NCI-H2227 (cell line): ENCODE measurements around the gene ZBTB46.
A peak's percentile ranks its signal among the peaks of the same experiment; 100 is the strongest.

Experiments
- DNase-seq: peaks from one replicate; lab custom pipeline; 2025; ENCODE audit not compliant: unreplicated experiment; lab: John Stamatoyannopoulos, UW

Gene ZBTB46

DNA sequence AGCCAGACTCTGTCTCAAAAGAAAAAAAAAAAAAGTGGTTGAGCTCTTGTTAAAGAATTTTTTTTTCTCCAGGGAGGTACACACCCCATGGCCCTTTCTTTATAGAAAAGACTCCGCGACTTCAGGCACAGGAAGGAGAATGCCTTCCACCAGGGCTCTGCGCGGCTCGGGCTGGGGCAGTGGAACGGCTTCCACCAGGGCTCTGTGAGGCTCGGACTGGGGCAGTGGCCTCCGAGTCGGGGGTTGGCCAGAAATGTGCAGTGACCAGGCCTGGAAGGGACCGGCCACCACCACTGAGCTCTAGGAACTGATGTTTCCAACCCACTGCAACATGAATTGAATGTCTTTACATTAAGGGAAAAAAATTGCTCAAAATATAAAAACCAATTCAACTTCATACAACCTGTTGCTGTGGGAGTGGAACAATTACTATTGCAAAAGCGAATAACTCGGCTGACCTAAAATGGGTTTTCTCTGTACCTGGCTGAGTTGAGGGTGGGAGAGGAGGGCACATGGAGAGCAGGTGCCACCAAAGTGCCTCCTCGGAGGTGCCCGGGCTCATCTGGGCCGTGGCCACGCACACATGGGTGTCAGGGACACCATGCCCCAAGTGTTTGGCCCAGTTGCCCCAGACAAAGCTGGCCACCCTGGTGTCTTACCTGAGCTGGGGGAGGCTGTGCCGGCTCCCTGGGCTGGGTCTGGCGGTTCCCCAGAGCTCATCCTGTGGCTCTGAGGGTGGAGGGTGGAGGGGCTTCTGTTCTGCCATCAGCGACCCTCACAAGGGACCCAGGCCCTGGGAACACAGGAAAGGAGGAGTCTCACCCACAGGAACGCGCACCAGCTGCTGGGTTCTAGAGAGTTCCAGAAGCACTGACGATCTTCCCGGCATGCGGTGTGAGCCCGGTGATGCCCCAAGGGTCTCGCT, 62.2 kb downstream of the ZBTB46 start:
- no peak for DNase-seq

DNA sequence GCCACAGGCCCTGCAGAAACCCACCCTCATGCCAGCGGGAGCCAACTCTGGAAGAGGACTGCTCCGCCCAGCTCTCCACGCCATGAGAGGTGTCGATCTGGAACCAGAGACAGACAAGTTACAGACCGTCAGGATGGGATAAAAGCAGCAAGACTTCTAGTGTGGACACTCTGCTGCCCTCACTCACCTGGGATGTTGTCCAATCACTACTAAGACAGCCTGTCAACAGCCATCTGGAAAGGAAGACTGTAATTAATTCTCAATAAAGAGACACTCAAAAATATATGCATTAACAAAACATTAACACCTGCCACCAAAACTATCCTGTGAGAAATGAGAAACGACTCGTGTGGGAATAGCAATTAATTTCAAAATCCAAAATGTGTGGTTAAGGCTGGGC, 63.2 kb downstream of the ZBTB46 start:
- no peak for DNase-seq

DNA sequence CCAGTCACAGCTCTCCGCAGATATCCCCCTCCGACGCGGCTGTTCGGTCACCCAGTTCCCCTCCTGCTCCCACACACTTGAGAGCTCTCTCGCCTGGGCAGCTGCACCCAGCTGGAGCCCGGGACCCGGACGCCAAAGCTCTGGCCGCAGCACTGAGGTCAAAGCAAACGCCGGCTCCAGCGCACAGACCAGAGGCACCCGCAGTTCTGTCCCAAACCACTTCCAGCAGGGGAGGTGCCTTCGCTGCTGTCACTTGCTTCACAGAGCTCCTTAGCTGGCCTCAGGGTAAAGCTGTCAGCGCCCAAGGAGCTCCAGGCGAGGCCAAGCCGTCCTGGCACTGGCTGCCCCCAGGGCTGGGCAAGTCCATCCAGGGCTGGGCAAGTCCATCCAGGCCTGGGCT, 63.6 kb downstream of the ZBTB46 start:
- DNase-seq: no peak

DNA sequence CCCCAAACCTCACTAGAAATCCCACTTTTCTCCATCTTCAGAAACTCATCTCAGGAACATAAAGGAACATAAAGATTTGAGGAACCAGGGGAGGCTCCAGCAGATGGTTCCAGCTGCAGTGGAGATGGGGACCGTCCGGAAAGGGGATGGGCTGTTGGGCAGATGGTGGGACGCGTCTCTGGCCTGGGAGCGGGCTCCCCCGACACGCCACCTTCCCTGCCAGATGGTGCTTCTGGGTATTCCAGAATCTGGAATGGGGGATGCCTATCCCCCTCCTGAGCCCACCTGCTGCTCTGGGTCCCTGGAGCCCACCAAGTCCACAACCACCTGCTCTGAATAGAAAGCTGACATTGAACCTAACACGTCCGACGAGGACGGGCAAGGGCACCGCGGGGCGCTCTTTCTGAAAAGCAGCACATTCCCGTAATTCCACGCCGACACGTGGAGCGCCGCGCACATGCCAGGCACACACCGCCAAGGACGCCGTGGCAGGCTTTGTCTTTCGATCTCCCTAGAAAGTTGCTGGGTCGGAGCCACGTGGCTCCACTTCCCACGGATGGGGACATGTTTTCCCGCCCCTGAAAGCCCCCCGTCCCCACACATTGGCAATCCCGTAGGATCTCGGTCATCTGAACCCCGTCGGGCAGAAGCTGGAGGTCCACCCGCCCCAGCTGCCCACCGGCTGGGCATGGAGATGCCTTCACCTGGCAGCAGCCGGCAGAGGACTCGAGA, 64.2 kb downstream of the ZBTB46 start:
- no peak for DNase-seq

DNA sequence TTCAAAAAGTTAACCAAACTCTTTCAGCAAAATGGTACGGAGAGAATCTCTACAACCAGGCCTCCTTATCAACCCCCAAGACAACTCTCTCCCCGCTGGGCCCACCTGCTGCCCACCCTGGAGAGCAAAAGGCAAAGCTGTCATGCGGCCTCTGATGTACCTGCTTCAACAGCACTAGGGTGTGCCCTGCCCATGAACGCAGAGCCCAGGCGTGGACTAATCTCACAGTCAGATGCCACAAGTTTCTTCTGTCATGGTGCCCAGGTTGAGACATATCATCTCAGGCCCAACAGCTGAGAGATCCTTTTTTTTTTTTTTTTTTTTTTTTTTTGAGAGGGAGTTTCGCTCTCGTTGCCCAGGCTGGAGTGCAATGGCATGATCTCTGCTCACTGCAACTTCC, 65.2 kb downstream of the ZBTB46 start:
- DNase-seq: no peak

DNA sequence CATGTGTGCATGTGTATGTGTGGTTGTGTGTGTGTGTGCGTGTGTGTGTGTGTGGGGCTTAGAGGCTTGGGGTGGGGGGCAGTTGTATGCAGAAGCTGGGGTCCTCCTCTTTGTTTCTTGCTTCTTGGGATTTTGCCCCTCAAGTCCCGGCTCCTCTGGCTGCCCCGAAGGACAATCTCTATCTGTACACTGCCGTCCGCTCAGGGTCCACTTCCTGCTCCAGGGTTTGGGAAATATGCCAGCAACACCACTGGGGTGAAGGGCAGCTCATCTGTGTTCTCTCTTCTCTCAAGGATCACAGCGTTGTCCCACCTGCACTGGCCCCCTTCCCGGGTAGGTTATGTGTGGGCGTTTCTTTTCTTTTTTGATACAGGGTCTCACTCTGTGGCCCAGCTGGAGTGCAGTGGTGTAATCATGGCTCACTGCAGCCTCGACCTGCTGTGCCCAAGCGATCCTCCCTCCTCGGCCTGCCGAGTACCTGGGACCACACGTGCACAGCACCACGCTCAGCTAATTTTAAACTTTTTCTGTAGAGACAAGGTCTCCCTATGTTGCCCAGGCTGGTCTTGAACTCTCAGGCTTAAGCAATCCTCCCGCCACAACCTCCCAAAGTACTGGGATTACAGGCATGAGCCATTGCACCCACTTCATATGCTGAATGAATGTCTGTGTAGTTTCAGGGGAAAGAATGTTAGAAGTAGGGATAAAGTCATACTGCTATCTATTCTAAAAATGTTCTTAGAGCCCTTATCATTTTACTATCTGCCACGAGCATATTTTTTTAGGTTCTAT, 65.8 kb downstream of the ZBTB46 start:
- DNase-seq: no peak

DNA sequence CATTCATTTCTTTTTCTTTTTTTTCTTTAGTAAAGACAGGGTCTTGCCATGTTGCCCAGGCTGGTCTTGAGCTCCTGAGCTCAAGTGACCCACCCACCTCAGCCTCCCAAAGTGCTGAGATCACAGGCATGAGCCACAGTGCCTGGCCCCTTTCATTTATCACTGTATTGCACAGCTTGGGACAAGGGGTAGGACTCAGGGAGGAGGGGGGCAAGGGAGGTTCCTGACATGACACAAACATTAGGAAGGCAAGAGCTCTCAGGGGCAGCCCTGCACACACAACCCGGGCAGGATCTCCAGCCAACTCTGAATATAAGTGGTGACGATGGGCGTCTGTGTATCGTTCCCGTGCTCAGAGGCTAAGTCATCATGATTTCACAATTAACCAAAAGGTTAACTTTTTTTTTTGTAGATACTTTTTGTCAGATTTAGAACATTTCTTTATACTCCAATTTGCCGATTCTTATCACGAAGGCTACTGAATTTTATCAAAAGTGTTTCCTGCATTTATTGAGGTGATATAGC, 71.6 kb downstream of the ZBTB46 start:
- DNase-seq: no peak

DNA sequence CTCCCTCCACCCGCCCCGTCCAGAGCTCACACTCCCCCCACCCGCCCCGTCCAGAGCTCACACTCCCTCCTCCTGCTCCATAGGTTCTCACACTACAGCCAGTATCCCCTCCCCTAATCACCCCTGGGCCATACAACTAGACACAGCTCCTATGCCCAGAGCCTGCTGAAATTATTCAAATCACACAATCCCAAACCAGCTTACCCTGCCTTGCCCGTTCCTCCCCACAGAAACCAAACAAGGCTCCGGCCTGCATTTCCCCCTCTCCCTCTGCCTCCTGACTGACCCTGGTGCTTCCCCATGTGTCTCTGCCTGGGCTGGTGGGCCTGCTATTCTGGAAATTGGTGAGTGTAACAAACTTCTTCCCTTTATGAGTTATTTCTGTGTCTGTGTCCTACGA, 72.9 kb downstream of the ZBTB46 start:
- no peak for DNase-seq

DNA sequence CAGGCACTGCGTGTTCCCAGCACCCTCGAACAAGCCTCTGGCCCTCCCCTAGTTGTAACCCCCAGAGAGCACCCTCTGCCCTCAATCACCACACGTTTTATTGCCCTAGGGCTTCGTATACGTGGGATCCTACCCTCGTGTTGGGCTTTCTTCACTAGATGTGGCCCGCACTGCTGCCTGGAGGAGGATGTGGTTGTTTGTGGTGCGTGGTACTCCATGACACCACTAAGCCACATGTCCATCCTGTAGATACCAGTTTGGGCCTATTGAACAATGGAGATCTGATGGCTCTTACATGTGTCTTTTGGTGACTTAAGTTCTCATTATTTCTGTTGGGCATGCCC, 74.4 kb downstream of the ZBTB46 start:
- no peak for DNase-seq

DNA sequence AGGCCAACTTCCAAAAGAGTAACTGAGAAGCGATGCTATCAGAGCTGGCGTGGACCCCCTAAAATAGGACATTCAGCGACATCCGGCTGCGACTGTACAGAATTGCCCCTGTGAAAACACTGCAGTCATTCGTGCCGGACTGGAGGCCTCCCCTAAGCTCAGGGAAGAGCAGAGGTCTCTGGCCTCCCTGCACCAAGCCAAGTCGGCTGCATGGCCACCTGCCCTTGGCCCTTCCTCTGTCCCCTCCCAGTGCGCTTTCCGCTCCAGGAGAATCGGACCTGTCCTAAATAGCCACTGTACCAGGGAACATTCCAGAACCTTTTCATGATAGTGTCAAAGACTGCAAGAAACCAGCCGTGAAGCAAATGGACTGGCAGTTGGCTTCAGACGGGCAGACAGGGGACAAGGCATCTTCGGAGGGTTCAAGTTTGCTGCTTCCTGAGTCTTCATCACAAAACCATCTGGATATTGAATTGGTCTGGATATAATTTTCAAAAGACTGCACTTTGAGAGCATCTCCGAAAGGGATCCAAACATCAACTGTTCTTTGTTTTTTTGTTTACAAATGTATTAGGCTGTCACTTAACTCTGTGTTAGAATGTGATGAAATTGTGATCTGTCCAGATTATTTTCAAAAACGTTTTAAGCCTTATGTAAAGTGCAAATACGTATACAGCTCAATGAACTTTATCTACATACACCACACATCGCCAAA, 75.0 kb downstream of the ZBTB46 start:
- DNase-seq: no peak

DNA sequence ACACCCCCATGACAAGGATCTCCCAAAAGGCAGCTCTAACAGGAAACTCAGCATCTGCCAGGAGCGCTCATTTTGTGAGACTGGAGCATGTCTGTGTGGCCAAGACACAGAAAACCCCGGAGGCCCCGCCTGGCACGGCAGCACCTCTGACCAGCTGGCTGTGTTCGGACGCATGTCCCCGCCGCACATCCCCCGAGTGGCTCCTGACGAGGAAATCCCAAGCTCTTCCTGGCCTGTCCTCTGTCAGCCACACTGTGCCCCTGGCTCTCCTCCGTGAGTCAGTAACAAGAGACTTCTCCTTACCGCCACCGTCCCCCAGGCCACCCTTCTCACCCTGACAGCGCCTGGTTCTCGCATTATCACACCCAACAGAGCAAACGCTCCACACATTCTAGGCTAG, 77.1 kb downstream of the ZBTB46 start:
- no peak for DNase-seq

DNA sequence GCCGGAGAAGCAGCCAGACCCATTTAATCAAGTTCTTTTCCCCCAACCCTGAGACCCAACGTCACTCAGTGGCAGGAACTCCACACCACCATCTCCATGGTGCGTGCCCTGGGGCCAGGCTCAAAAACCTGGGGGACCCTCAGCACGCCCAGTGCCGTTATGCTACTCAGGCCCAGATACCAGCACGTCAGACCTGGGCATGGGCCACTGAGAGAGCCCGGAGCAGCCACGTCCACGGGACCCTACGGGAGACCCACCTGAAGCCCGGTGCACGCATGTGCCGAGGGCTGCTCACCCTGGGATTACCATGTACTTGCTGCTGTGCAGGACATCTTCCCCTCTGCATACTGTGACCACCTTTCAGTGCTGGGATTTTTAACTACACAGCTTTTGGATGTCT, 77.7 kb downstream of the ZBTB46 start:
- no peak for DNase-seq

DNA sequence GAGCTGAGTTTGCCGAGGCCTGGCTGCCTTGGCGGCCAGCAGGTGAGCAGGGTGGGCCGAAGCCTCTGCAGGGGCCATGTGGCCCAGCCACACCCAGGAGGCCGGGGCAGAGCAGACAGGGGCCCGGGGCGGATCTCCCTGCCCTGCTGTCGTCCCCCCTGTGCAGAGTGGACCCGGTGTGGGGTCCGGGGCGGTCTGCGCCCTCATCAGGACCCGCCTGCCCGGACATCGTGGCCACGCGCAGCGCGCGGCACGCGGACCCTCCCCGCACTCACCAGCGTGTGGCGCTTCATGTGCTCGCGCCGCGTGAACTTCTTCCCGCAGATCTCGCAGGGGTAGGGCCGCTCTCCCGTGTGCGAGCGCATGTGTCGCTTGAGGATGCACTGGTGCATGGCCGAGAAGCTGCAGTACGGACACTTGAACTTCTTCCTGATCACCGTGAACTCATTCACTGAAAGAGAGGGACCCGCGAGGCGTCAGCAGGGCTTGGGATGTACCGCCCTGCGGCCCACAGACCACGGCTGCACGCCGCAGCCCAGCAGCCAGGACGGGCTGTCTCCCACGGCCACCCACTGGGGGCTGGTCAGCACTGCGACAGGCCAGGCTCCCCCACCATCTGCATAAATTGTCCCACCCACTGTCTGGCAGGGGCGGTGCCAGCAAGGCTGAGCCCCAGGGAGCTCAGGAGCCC, 78.5 kb downstream of the ZBTB46 start:
- no peak for DNase-seq

DNA sequence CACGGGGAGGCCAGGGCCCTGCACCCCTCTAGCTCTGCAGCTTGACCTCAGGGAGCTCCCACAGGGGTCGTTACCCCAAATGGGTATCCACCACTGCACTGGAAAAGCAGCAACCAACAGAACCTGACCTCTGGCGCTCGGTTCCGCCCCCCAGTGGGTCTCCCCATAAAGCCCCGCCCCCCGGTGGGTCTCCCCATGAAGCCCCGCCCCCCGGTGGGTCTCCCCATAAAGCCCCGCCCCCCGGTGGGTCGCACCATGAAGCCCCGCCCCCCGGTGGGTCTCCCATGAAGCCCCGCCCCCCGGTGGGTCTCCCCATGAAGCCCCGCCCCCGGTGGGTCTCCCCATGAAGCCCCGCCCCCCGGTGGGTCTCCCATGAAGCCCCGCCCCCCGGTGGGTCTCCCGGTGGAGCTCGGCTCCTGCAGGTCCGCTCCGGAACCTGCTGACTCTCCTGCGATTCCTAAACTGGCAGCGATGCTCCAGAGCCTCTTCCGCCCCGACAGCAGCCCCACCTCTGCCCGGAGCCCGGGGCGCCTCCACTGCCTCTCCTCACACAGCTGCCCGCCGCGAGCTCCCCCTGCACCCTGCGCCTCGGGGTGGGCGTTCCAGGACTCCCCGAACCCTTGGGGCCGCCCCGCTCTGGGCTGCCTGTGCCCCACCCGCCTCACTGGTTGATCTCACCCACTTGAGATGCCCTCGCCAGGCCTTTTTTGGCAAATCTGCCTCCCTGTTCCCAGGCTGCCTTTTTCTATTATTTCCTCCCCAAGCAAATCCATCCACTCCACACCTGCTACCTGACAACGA, 79.4 kb downstream of the ZBTB46 start:
- peak; percentile 42 for DNase-seq

DNA sequence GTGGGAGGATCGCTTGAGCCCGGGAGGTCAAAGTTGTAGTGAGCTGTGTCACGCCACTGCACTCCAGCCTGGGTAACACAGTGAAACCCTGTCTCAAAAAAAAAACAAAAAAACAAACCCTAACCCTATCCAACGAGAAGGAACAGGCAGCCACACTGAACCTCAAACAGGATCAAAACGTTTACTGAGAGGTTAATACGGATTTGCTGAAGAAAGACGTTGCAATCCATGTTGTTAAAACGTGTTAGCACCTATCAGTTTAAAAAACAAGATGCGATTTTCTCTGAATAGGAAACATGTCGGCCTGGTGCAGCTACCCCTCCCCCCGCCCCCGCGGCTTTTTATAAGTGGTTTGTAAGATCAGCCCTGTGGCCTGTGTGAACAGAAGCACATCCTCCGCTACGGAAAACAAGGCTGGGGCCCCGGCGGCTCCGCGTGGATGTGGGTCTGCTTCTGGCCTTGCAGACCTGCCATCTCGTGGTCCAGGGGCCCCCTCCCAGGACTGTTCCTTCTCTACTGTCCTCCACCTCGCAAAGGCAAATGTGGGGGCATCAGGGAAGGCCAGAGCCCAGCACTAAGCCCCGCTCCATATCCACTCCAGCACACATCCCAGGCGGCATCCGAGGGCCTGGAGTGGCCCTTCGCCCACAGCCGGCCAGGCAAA, 80.1 kb downstream of the ZBTB46 start:
- DNase-seq: peak; percentile 64

DNA sequence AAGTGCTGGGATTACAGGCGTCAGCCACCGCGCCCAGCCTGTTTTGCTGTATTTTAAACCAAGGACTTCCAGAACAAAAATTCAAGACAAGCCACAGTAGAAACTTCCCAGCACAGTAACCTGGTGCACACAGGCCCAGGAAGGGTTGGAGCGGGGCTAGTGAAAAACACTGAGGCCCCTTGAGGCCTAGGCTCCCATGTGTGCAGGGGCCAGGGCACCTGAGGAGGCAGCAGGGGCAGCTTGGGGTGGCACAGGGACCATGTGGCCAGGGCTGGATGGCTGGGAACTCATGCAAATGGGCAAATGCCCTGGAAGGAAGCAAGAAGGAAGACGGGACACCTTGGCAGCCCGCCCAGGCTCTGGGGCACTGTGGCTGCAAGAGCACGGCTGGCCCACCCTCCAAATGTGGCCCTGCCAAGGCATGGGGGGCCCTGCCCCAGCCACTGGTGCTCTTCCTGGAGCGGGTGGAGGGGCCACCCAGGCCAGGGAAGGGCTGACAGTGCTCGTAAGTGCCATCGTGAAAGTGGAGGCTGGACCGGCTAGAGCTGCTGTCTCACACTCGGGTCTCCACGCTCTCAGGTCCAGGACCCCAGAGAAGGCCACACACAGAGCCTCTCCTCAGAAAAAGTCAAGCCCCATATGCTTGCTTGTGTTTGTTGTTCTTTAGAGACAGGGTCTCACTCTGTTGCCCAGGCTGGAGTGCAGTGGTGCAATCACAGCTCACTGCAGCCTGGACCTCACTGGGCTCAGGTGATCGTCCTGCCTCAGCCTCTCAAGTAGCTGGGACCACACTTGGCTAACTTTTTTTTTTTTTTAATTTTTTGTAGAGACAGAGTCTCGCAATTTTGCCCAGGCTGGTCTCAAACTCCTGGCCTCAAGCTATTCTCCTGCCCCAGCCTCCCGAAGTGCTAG, 81.2 kb downstream of the ZBTB46 start:
- DNase-seq: no peak

DNA sequence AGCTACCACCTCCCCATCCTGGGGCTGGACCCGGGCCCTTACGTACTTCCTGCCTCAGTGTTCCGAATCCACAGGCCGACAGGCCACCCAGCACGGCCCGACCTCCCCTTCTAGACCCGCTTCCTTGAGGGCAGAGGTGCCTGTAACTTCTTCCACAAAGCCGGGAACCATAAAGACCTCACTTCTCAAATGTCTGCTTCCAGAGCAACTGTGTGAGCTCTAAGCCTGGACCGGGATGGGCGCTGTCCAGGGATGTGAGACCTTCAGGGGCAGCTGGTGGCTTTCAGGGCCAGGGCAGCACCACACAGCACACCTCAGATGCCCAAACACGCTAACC, 82.2 kb downstream of the ZBTB46 start:
- no peak for DNase-seq
